BLaER1 treated with 17β-estradiol and CSF1 and Interleukin-3, amounts not matched to agents 10 nM and 100 nM (cell line): Measurements from ENCODE around the gene FAXDC2.

Source experiments
- H3K27ac ChIP-seq, 11 experiments: shearing (Covaris generic); formaldehyde crosslinking; 2 replicates each; pipeline ENCODE4 v1.8.1; 2022
- H3K27me3 ChIP-seq, 11 experiments: shearing (Covaris generic); formaldehyde crosslinking; 2 replicates each; pipeline ENCODE4 v1.8.1; 2022
- H3K36me3 ChIP-seq, 11 experiments: shearing (Covaris generic); formaldehyde crosslinking; 2 replicates each; pipeline ENCODE4 v1.8.1; 2022
- H3K4me1 ChIP-seq, 10 experiments: shearing (Covaris generic); formaldehyde crosslinking; 2 replicates each; pipeline ENCODE4 v1.8.1; 2022
- H3K4me2 ChIP-seq, 11 experiments: shearing (Covaris generic); formaldehyde crosslinking; 2 replicates each; pipeline ENCODE4 v1.8.1; 2022
- H3K4me3 ChIP-seq, 10 experiments: shearing (Covaris generic); formaldehyde crosslinking; 2 replicates each; pipeline ENCODE4 v1.8.1; 2022
- H3K9ac ChIP-seq, 11 experiments: shearing (Covaris generic); formaldehyde crosslinking; 2 replicates each; pipeline ENCODE4 v1.8.1; 2022
- H3K9me3 ChIP-seq, 11 experiments: shearing (Covaris generic); formaldehyde crosslinking; replicated peaks in 1 of 11; 2 replicates each; pipeline ENCODE4 v1.8.1; 2022
- H4K20me1 ChIP-seq, 11 experiments: shearing (Covaris generic); formaldehyde crosslinking; 2 replicates each; pipeline ENCODE4 v1.8.1; 2022
- Cebpa-rat ChIP-seq, 11 experiments: shearing (Covaris generic); IDR thresholded peaks; 2 replicates each; pipeline ENCODE4 v1.8.1; 2022

The FAXDC2 gene

DNA sequence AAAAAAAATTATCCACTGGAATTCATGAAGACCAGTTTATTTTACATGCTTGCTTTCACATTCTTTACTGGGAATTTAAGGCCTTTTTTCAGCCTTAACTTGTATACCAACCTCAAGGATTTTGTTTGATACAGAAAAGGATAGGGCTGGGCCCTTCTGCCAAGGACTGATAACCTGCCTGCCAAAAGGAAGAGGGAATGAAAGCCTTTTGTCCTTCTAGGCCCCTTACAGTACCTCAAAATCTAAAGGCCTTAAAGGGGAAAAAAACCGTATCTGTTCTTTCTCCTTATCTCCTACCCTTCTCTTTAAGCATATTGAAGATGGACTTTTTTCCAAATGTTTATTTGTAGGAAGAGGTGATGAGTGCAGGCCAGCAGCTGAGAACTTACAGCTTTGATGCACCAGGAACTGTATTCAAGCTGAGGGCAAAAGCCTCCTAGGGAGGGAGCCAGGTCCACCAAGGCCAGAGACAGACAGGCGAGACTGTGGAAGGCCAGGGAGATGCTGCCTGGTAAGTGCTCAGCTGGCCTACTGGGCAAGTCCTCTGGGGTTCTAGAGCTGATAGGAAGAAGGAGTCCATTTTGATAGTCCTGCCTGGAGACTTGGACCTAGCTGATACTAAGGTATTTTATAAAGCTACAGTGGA is 31.8 kb downstream of the FAXDC2 start:
- Histone ChIP-seq H3K9ac (no peak overlapping the region), H3K4me3 (no peak overlapping the region), H4K20me1 (peaks cover 26 to 94% (median 75%) of the 10 kb centered on the region in 11 experiments; a peak in 19 of 22 replicates), H3K27me3 (no peaks in the 10 kb centered on the region), H3K27ac (no peak overlapping the region), H3K36me3 (peaks cover 83 to 100% (median 88%) of the 10 kb centered on the region in 11 experiments), H3K9me3 (no peaks in the 10 kb centered on the region), H3K4me2 (no peak overlapping the region), H3K4me1 (peaks cover 5 to 23% (median 5%) of the 10 kb centered on the region in 10 experiments)
- no peak for TF ChIP-seq Cebpa-rat (IDR thresholded peaks at IDR 0.05)

DNA sequence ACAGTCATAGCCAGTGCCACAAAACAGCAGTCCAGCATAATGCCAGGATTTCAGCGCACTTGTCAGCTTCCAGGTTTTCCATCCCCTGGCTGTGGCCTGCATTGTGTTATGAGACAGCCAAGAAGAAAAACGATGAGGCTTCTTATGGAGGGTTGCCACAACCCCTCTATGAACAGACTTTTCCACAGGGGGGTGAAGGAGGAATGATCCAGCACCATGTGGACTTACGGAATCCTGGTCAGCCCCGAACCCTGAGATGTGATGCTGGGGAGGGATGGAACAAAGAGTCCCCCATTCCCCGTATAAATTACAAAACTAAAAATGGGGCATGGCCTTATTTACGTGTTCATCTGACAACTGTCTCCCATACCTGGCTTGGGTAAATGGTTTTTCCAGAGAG is 32.6 kb downstream of the FAXDC2 start:
- Histone ChIP-seq H3K36me3 (peaks cover 84 to 100% (median 88%) of the 10 kb centered on the region in 11 experiments), H3K4me3 (no peak overlapping the region), H3K4me2 (no peak overlapping the region), H4K20me1 (peaks cover 34 to 97% (median 75%) of the 10 kb centered on the region in 11 experiments; a peak in 20 of 22 replicates), H3K9ac (no peak overlapping the region), H3K4me1 (peaks cover 12 to 30% (median 13%) of the 10 kb centered on the region in 10 experiments), H3K27me3 (no peaks in the 10 kb centered on the region), H3K27ac (no peak overlapping the region), H3K9me3 (no peaks in the 10 kb centered on the region)
- TF ChIP-seq Cebpa-rat (IDR thresholded peaks at IDR 0.05): no peak

DNA sequence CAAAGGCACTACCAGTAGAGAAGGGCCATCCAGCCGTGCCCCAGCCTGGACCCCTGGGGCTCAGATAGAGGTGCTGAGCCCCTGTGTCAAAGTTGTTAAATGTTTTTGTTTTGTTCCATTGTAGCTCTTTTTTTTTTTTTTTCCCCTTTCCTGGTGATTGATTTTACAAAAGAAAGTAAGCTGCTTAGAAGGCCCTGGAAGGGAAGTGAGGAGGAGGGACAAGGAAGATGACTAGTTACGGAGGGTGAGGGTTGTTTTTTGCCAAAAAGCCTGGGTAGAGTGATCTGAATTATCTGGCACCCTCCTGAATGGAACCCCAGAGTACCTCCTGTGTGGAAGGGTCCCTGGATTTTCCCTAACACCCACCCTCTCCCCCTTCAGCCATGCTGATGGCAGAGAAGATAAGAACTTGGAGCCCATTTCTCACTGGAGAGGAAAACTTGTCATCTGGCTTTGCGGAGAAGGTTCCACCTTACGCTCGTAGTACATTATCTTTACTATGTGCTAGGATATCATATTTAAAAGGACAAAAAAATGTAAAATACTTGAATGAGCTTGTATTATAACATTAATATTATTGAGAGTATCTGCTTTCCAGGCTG is 33.4 kb downstream of the FAXDC2 start:
- Histone ChIP-seq H3K36me3 (peaks cover 86 to 99% (median 89%) of the 10 kb centered on the region in 11 experiments), H3K27me3 (no peaks in the 10 kb centered on the region)

DNA sequence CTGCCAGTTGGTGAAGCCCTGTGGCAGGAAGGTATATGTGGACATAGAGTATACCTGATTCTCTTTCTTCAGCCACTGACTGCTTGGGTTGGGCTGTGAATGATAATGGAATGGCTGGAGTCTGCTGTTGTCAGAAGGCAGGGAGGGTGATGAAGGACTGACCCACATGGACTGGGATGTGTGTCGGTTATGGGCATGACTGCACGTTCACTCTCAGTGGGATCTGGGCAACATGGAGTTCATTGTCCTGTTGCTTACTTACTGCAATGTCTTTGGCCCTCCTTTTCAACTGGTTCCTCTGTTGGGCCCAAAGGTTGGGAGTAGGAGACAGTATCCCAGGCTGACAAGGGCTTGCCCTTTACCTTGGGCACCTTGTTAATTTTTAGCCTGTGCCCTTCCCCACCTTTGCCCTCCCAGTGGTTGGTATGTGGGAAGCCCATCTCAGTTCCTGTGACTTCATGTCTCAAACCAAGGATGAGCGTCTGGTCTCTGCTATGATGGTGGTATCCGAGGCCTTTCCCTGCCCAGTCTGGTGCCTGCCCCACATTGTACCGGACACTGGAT is 34.6 kb downstream of the FAXDC2 start:
- peaks cover 17 to 31% (median 24%) of the 10 kb centered on the region in 10 experiments for H3K4me1 ChIP-seq
- TF ChIP-seq Cebpa-rat (IDR thresholded peaks at IDR 0.05): no peak
- no peak overlapping the region for H3K9ac ChIP-seq
- H3K9me3 ChIP-seq: no peaks in the 10 kb centered on the region
- H3K27me3 ChIP-seq: no peaks in the 10 kb centered on the region
- peaks cover 43 to 95% (median 78%) of the 10 kb centered on the region in 11 experiments; a peak in 21 of 22 replicates for H4K20me1 ChIP-seq
- H3K36me3 ChIP-seq: peaks cover 90 to 99% (median 98%) of the 10 kb centered on the region in 11 experiments
- H3K4me2 ChIP-seq: no peak overlapping the region
- H3K27ac ChIP-seq: no peak overlapping the region
- H3K4me3 ChIP-seq: no peak overlapping the region

More for the DNA sequence above, 33.4 kb downstream of the FAXDC2 start:
- no peak overlapping the region for H3K9ac ChIP-seq
- no peak overlapping the region for H3K27ac ChIP-seq
- H3K9me3 ChIP-seq: no peaks in the 10 kb centered on the region
- H3K4me1 ChIP-seq: peaks cover 16 to 29% (median 19%) of the 10 kb centered on the region in 10 experiments
- peaks cover 40 to 95% (median 73%) of the 10 kb centered on the region in 11 experiments; a peak in 21 of 22 replicates for H4K20me1 ChIP-seq
- no peak for TF ChIP-seq Cebpa-rat (IDR thresholded peaks at IDR 0.05)
- no peak overlapping the region for H3K4me2 ChIP-seq
- H3K4me3 ChIP-seq: no peak overlapping the region

DNA sequence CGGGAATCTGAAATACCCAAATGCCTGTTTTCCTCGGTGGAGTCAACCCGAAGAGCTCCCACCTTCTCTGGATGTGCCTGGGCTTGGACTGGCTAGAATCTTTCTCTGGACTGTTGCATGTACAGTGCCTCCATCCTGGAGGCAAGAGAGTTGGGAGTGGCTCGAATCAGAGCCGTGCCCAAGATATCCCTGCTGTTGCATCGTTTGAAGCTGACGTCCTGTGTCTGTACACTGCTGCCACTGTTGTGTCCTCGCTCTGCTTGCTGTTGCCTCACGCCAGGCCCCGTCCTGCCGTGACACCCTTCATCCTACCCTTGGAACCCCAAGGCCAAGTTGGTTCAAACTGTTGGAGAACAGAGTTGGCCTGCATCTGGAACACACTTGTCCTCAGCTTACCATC is 35.4 kb downstream of the FAXDC2 start:
- H3K4me2 ChIP-seq: no peak overlapping the region
- H3K36me3 ChIP-seq: peaks cover 92 to 99% (median 98%) of the 10 kb centered on the region in 11 experiments
- H3K4me1 ChIP-seq: peaks cover 17 to 35% (median 24%) of the 10 kb centered on the region in 10 experiments
- no peak for TF ChIP-seq Cebpa-rat (IDR thresholded peaks at IDR 0.05)
- H3K27ac ChIP-seq: no peak overlapping the region
- H3K27me3 ChIP-seq: no peaks in the 10 kb centered on the region
- H3K9me3 ChIP-seq: no peaks in the 10 kb centered on the region
- peaks cover 47 to 94% (median 78%) of the 10 kb centered on the region in 11 experiments; a peak in 21 of 22 replicates for H4K20me1 ChIP-seq
- H3K9ac ChIP-seq: no peak overlapping the region
- H3K4me3 ChIP-seq: no peak overlapping the region

DNA sequence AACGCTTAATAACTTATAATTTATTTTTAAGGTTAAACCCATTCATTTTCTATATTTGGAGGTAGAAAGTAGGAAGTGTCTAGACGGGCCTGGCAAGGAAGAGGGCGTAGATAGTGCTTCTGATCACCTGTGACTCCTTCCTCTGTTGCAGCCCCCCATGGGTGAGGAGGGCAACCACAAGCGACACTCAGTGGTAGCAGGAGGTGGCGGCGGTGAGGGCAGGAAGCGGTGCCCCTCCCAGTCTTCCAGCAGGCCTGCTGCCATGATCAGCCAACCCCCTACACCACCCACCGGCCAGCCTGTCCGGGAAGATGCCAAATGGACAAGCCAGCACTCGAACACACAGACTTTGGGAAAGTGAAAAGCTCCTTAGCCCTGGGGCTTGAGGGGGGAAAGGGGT is 36.7 kb downstream of the FAXDC2 start:
- Histone ChIP-seq H3K4me1 (peaks cover 17 to 35% (median 24%) of the 10 kb centered on the region in 10 experiments), H3K36me3 (peaks cover 93 to 99% (median 97%) of the 10 kb centered on the region in 11 experiments), H4K20me1 (peaks cover 47 to 91% (median 74%) of the 10 kb centered on the region in 11 experiments; a peak in 21 of 22 replicates), H3K27me3 (no peaks in the 10 kb centered on the region), H3K9me3 (no peaks in the 10 kb centered on the region), H3K4me3 (no peak overlapping the region), H3K4me2 (peak overlapping the region; percentile 25 to 72 (median 57); a peak in 21 of 22 replicates), H3K9ac (peak overlapping the region in 5 of 11 experiments; percentile 13 to 29 (median 20); a peak in 3 of 22 replicates), H3K27ac (peak overlapping the region in 8 of 11 experiments; percentile 1 to 41 (median 26); a peak in 8 of 22 replicates)
- TF ChIP-seq Cebpa-rat (IDR thresholded peaks at IDR 0.05): no peak

DNA sequence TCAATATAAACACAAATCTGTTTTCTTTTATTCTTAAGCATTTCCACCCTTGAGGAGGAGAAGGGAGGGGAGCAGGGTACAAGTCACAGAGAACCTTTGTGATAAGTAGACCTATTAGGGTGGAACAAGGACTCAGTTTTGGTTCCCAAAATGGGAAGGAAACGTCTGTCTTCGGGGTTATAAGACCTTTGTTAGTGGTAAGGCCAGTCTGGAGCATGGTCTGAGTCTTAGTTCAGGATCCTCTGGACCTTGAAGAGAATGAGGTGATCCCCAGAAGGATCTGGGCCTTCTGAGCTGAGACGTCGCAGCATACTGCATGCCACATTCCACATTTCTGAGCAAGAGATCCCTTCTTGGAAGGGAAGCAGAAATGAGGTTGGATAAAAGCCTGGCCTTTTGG is 37.2 kb downstream of the FAXDC2 start:
- H3K4me2 ChIP-seq: peak overlapping the region; percentile 25 to 72 (median 57)
- H3K27ac ChIP-seq: peak overlapping the region in 6 of 11 experiments; percentile 1 to 36 (median 26); a peak in 5 of 22 replicates
- no peak overlapping the region for H3K4me3 ChIP-seq
- H4K20me1 ChIP-seq: peaks cover 50 to 93% (median 78%) of the 10 kb centered on the region in 11 experiments; a peak in 21 of 22 replicates
- peaks cover 93 to 99% (median 97%) of the 10 kb centered on the region in 11 experiments for H3K36me3 ChIP-seq
- H3K9ac ChIP-seq: peak overlapping the region in 5 of 11 experiments; percentile 13 to 29 (median 20); a peak in 4 of 22 replicates
- no peaks in the 10 kb centered on the region for H3K27me3 ChIP-seq
- TF ChIP-seq Cebpa-rat (IDR thresholded peaks at IDR 0.05): no peak
- H3K4me1 ChIP-seq: peaks cover 17 to 35% (median 24%) of the 10 kb centered on the region in 10 experiments
- H3K9me3 ChIP-seq: no peaks in the 10 kb centered on the region

DNA sequence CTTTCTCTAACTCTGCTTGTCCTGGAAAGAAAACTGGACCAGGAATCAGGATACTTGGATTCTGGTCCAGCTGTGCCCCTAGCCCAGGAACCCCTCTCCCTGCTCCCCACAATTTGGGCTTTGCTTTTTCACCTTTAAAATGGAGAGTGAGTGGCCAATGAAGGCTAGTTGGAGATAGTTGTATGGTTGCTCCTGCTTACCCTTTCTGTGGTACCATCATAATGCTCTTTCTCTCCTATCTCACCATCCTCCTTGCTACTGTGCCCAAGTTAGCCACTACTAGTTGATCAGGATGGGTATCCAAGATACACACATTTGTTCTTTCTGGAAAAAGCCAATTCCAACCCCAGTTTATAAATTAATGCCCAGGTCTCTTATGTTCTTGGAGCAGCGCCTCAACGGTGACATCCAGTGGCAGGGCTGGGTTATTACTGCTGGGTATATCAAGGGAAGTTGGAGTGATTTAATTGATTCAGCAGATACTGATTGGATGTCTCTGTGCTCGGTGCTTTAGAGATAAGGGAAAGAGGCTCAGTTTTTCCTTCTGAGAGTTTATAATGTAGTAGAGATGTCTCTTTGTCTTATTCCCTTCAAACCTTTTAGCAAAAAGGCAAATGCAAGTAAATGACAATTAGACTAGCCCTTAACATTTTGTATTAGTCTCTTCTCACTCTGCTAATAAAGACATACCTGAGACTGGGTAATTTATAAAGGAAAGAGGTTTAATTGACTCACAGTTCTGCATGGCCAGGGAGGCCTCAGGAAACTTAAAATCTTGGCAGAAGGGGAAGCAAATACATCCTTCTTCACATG is 38.5 kb downstream of the FAXDC2 start:
- H3K27ac ChIP-seq: no peak overlapping the region
- H3K9me3 ChIP-seq: no peaks in the 10 kb centered on the region
- no peak for TF ChIP-seq Cebpa-rat (IDR thresholded peaks at IDR 0.05)
- peaks cover 17 to 35% (median 24%) of the 10 kb centered on the region in 10 experiments for H3K4me1 ChIP-seq
- peaks cover 58 to 95% (median 81%) of the 10 kb centered on the region in 11 experiments; a peak in 21 of 22 replicates for H4K20me1 ChIP-seq
- H3K36me3 ChIP-seq: peaks cover 93 to 99% (median 97%) of the 10 kb centered on the region in 11 experiments
- no peak overlapping the region for H3K9ac ChIP-seq
- H3K27me3 ChIP-seq: no peaks in the 10 kb centered on the region
- H3K4me2 ChIP-seq: peak overlapping the region in 4 of 11 experiments; percentile 18 to 64 (median 44); a peak in 8 of 22 replicates
- no peak overlapping the region for H3K4me3 ChIP-seq
